Brain microvascular endothelial cell (primary cell): Measurements from ENCODE around the gene GDNF.

Source experiments
- DNase-seq: peaks from one replicate; pipeline ENCODE4 v3.0.0-alpha.2; 2020
- H3K27ac ChIP-seq: fragments of 250-450 bp; sonication (Bioruptor Pico); 2 replicates; pipeline ENCODE4 v1.5.1; 2020; ENCODE audit warnings: mild to moderate bottlenecking, moderate library complexity
- H3K27me3 ChIP-seq: fragments of 250-450 bp; sonication (Bioruptor Pico); replicated peaks from 2 replicates; pipeline ENCODE4 v1.5.1; 2020; ENCODE audit warnings: mild to moderate bottlenecking
- H3K36me3 ChIP-seq: fragments of 250-450 bp; sonication (Bioruptor Pico); replicated peaks from 2 replicates; pipeline ENCODE4 v1.5.1; 2020; ENCODE audit warnings: mild to moderate bottlenecking
- H3K4me3 ChIP-seq: 2 replicates; pipeline ENCODE4 v1.5.1; 2011; ENCODE audit warnings: low read depth, mild to moderate bottlenecking, control low read depth, low read length, moderate library complexity
- CTCF ChIP-seq: IDR thresholded peaks from 2 replicates; pipeline ENCODE4 v1.5.1; 2011; ENCODE audit warnings: low read depth, mild to moderate bottlenecking, moderate library complexity, low read length, control low read depth, inconsistent platforms; ENCODE audit errors: missing control alignments
- in situ Hi-C: cut with HindIII; loops from 2 replicates; pipeline ENCODE4 v1.10.0; 2017; ENCODE audit warnings: low sequenced_read_pairs, low pct_ligation_motif_present

GDNF gene

GRCh38 chr5:37846786-37847310, 7.0 kb upstream of the GDNF start:
- in situ Hi-C loops, result loop anchor here (25.0 kb wide), 1 partner anchor 340 kb away; no protein-coding TSS in a partner anchor
- DNase-seq, result no peak
- H3K4me3 ChIP-seq, result no peak overlapping the region
- H3K36me3 ChIP-seq, result no peaks in the 10 kb centered on the region
- H3K27ac ChIP-seq, result no peak overlapping the region
- TF ChIP-seq CTCF, result no peak
- no peaks in the 10 kb centered on the region for H3K27me3 ChIP-seq

- no peak for TF ChIP-seq CTCF
- peaks cover 6% of the 10 kb centered on the region for H3K27me3 ChIP-seq
Observed at GRCh38 chr5:37844009-37844408, 4.2 kb upstream of the GDNF start.

GRCh38 chr5:37842048-37842447, 2.2 kb upstream of the GDNF start:
- peaks cover 13% of the 10 kb centered on the region for H3K27me3 ChIP-seq

More at GRCh38 chr5:37844009-37844408, 4.2 kb upstream of the GDNF start:
- Histone ChIP-seq H3K4me3 (no peak overlapping the region), H3K36me3 (no peaks in the 10 kb centered on the region), H3K27ac (no peak overlapping the region)
- no peak for DNase-seq
- in situ Hi-C loops, result loop anchor here (25.0 kb wide), 1 partner anchor 343 kb away; no protein-coding TSS in a partner anchor

GRCh38 chr5:37841203-37841602, 1.4 kb upstream of the GDNF start:
- in situ Hi-C loops, result loop anchor here (25.0 kb wide), 1 partner anchor 346 kb away; no protein-coding TSS in a partner anchor
- no peak for DNase-seq
- Histone ChIP-seq H3K36me3 (no peaks in the 10 kb centered on the region), H3K4me3 (no peak overlapping the region), H3K27ac (no peak overlapping the region), H3K27me3 (peaks cover 13% of the 10 kb centered on the region)
- no peak for TF ChIP-seq CTCF

More at GRCh38 chr5:37842048-37842447, 2.2 kb upstream of the GDNF start:
- TF ChIP-seq CTCF, result no peak
- Histone ChIP-seq H3K27ac (no peak overlapping the region), H3K36me3 (no peaks in the 10 kb centered on the region), H3K4me3 (no peak overlapping the region)
- no peak for DNase-seq
- in situ Hi-C loops, result loop anchor here (25.0 kb wide), 1 partner anchor 345 kb away; no protein-coding TSS in a partner anchor

- H3K4me3 ChIP-seq, result peak overlapping the region; percentile 69
- H3K36me3 ChIP-seq, result no peaks in the 10 kb centered on the region
- no peak overlapping the region for H3K27ac ChIP-seq
- H3K27me3 ChIP-seq, result peaks cover 15% of the 10 kb centered on the region
- no peak for DNase-seq
- in situ Hi-C loops, result loop anchor here (25.0 kb wide), 1 partner anchor 347 kb away; no protein-coding TSS in a partner anchor
- TF ChIP-seq CTCF, result peak; percentile 13
Observed at GRCh38 chr5:37840053-37841034, 503 bp upstream of the GDNF start.
